Skeletal muscle tissue (tissue), 4 donors: ENCODE results near the gene ARL2. TPM values are rescaled to one million over a fixed set of nuclear protein-coding genes. Genes with fewer than 3 reads are reported as not detected.
"Not testable (repeated sequence)": the region's sequence is repeated elsewhere in the genome, so short reads cannot be mapped to it uniquely, and the experiment has no call there.

Experiments used
- H3K27ac ChIP-seq: one replicate; pipeline ENCODE4 v1.7.0; 2013; ENCODE audit warnings: mild to moderate bottlenecking, low read depth, low read length, inconsistent platforms
- H3K27me3 ChIP-seq, 3 donors: one replicate each; pipeline ENCODE4 v1.7.0; 2013; ENCODE audit warnings: low read length in 3 of 3; ENCODE audit not compliant: control insufficient read depth in 3 of 3, insufficient read depth in 3 of 3
- H3K36me3 ChIP-seq, 3 donors: one replicate each; pipeline ENCODE4 v1.7.0; 2013; ENCODE audit warnings: low read length in 3 of 3; ENCODE audit not compliant: control insufficient read depth in 3 of 3, insufficient read depth in 3 of 3
- H3K4me1 ChIP-seq, 3 donors: one replicate each; pipeline ENCODE4 v1.7.0; 2013; ENCODE audit warnings: low read length in 3 of 3, mild to moderate bottlenecking in 3 of 3; ENCODE audit not compliant: control insufficient read depth in 3 of 3, insufficient read depth in 3 of 3
- H3K4me3 ChIP-seq, 3 donors: one replicate each; pipeline ENCODE4 v1.7.0; 2013; ENCODE audit warnings: low read length in 3 of 3
- H3K9ac ChIP-seq, 3 donors: one replicate each; pipeline ENCODE4 v1.7.0; 2013; ENCODE audit warnings: low read length in 3 of 3, mild to moderate bottlenecking in 3 of 3, moderate library complexity in 2 of 3, low read depth in 1 of 3
- H3K9me3 ChIP-seq, 3 donors: one replicate each; pipeline ENCODE4 v1.7.0; 2013; ENCODE audit warnings: low read length in 3 of 3; ENCODE audit not compliant: control insufficient read depth in 3 of 3
- total RNA-seq: library from RNA; depleted of rRNA; stranded (reverse); fragments of >200 nt; gene quantifications from one replicate; pipeline ENCODE4 v1.2.3, GENCODE V29; 2014
- donor health status: Osteomylitis.

ARL2 gene
- 53.2 TPM for total RNA-seq

DNA sequence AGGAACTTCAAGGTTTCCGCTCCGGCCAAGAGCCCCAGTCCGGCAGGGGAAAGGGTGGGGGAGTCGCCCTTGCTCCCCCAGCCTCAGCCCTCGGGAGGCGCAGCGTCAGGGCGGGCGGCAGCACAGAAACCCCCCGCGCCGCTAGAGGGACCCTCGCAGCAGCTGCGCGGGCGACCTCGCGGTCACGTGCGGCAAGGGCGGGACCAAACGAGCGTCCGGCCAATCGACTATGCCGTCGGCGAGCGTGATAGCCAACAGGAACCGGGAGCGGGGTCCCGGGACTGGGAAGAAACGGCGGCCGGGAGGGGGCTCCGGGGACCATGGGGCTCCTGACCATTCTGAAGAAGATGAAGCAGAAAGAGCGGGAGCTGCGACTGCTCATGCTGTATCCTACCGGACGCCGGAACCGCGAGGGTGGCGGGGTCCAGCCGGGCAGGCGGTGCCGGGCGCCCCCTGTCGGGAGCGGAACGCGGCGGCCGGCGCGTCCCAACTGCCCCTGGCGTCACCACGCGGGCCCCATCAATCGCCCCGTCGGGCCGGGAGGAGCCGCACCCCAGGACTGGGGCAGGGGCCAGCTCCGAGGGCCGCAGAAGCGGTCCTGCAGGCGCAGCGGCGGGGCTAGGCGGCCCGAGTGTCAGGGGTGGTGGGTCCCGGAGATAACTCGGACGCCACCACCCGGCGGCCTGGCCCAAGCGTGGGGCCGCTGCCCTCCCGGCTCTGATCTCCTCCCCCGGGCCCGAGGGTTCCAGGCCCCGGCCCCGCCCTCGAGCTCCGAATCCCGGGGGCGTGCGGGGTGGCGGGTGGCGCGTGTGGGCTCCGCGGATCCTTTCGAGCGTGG, at the start of gene ARL2:
Gene ARL2, plus strand, starts transcription at position 273 of the 838 bp plus-strand sequence. Its CDS starts 48 bp downstream, at position 321.
- Histone ChIP-seq H3K4me1 (peaks cover 13 to 26% (median 13%) of the 10 kb centered on the region in 3 donors), H3K4me3 (peak within 1 kb of the TSS; percentile 87 to 92 (median 92)), H3K27me3 (no peaks in the 10 kb centered on the region), H3K36me3 (peaks cover 7 to 13% (median 11%) of the 10 kb centered on the region in 3 donors), H3K9me3 (no peaks in the 10 kb centered on the region), H3K27ac (peak within 1 kb of the TSS; percentile 98), H3K9ac (peak within 1 kb of the TSS; percentile 88 to 96 (median 94))

DNA sequence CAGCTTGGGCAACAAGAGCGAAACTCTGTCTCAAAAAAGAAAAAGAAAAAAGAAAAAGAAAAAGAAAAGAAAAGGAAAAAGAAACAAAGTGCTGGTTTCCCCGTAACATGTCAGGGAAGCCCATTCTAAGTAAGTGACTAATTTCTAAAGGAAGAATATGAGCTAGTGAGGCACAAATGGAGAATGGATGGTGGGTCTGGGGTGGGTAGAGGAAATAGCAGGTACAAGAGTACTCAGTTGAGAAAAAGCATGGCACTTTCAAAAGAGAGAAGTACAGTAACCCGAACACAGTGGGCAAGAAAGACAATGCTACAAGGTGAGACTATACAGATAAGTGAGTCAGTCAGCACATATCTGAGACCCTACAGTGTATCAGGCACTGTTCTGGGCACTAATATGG, 46.6 kb upstream of the ARL2 start:
- no peaks in the 10 kb centered on the region for H3K36me3 ChIP-seq
- H3K27me3 ChIP-seq, result no peaks in the 10 kb centered on the region
- no peak overlapping the region for H3K9ac ChIP-seq
- no peak overlapping the region for H3K4me3 ChIP-seq
- H3K27ac ChIP-seq, result no peak overlapping the region
- H3K4me1 ChIP-seq, result peaks cover 8 to 10% (median 9%) of the 10 kb centered on the region in 3 donors
- H3K9me3 ChIP-seq, result no peaks in the 10 kb centered on the region

DNA sequence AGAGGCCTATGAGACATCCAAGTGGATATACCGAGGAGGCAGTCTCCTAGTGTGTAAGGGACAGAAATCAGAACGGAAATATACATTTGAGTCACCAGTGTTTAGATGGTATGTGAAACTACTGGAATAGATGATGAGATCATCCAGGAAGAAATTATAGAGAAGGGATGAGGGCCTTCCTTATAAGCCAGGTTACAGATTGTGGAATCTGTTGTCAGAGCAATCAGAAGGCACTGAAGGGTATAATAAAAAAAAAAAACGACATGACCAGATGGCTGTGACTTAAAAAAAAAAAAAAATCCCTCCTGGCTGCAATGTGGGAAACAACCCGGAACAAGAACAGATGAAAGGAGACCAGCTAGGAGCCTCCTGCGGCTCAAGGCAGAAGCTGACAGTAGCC, 44.8 kb upstream of the ARL2 start:
- no peak overlapping the region for H3K4me3 ChIP-seq
- no peak overlapping the region for H3K27ac ChIP-seq
- peaks cover 9 to 10% (median 9%) of the 10 kb centered on the region in 3 donors for H3K4me1 ChIP-seq
- no peaks in the 10 kb centered on the region for H3K27me3 ChIP-seq
- H3K36me3 ChIP-seq, result no peaks in the 10 kb centered on the region
- H3K9me3 ChIP-seq, result no peaks in the 10 kb centered on the region
- no peak overlapping the region for H3K9ac ChIP-seq

DNA sequence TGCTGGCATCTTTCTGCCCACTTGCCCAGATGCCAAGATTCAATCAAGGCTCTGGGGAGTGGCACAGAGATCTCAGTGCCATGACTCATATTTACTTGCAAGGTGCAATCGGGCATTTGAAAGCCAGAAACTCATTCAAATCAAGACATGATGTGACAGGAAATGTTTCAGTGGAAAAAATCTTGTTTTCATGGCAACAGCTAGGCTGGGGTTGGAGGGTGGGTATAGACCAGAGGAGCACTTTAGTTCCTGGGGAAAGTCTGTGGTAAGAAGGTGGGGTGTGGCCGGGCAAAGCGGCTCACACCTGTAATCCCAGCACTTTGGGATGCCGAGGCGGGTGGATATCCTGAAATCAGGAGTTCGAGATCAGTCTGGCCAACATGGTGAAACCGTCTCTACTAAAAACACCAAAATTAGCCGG, 43.2 kb upstream of the ARL2 start:
- no peak overlapping the region for H3K27ac ChIP-seq

GRCh38 chr11:64971421-64972233, 42.3 kb upstream of the ARL2 start, which contains the start of gene MAJIN:
TSS of gene MAJIN (minus strand) at chr11:64972108. CDS start at chr11:64959405, 12,703 bp downstream.
- Histone ChIP-seq H3K9ac (peak within 1 kb of the TSS in 2 of 3 donors; percentile 68 to 71), H3K27me3 (peaks cover 0 to 3% (median 0%) of the 10 kb centered on the region in 3 donors), H3K4me3 (peak within 1 kb of the TSS; percentile 65 to 85 (median 77)), H3K9me3 (no peaks in the 10 kb centered on the region), H3K27ac (no peak within 1 kb of the TSS), H3K4me1 (peaks cover 9 to 10% (median 9%) of the 10 kb centered on the region in 3 donors), H3K36me3 (no peaks in the 10 kb centered on the region)

More for the DNA sequence above, 43.2 kb upstream of the ARL2 start:
- Histone ChIP-seq H3K36me3 (no peaks in the 10 kb centered on the region), H3K9ac (no peak overlapping the region), H3K9me3 (no peaks in the 10 kb centered on the region), H3K4me1 (peaks cover 9 to 10% (median 9%) of the 10 kb centered on the region in 3 donors), H3K27me3 (no peaks in the 10 kb centered on the region), H3K4me3 (no peak overlapping the region)

DNA sequence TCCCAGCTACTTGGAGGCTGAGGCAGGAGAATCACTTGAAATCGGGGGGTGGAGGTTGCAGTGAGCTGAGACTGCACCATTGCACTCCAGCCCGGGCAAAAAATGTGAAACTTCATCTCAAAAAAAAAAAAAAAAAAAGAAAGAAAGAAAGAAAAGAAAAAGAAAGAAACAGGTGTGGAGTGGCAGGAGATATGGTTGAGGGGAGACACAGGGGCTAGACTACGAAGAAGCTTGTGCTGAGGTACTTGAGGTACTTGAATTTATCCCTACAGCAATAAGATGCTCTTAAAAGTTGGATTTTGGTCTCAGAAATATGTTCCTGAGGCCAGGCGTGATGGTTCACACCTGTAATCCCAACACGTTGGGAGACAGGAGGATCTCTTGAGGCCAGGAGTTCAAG, 39.8 kb upstream of the ARL2 start:
- H3K9me3 ChIP-seq, result no peaks in the 10 kb centered on the region
- H3K27ac ChIP-seq, result no peak overlapping the region
- H3K27me3 ChIP-seq, result peaks cover 0 to 4% (median 0%) of the 10 kb centered on the region in 3 donors
- no peak overlapping the region for H3K4me3 ChIP-seq
- no peaks in the 10 kb centered on the region for H3K36me3 ChIP-seq
- no peak overlapping the region for H3K9ac ChIP-seq
- peaks cover 9 to 10% (median 9%) of the 10 kb centered on the region in 3 donors for H3K4me1 ChIP-seq

DNA sequence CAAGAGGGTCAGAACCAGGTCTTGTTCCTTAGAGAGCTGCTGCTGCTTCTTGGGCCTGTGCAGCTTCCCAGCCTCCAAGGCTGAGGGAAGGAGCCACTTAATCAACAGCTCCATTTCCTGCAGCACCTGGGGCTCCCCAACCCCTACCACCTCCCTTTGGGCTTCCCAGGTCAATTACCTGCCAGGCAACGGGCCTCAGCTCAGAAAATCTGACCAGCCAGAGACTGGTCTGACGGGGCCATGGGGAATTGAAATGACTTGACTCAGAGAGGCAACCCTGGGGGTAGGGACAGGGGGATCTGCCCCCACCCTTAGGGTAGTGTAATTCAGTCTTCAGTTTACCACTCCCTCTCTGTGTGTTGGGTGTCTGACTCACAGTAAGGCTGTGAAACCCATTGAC, 37.3 kb upstream of the ARL2 start:
- H3K4me3 ChIP-seq, result no peak overlapping the region
- peaks cover 0 to 4% (median 0%) of the 10 kb centered on the region in 3 donors for H3K27me3 ChIP-seq
- peaks cover 6 to 8% (median 7%) of the 10 kb centered on the region in 3 donors for H3K4me1 ChIP-seq
- H3K9ac ChIP-seq, result no peak overlapping the region
- H3K9me3 ChIP-seq, result no peaks in the 10 kb centered on the region
- H3K27ac ChIP-seq, result no peak overlapping the region
- H3K36me3 ChIP-seq, result no peaks in the 10 kb centered on the region

DNA sequence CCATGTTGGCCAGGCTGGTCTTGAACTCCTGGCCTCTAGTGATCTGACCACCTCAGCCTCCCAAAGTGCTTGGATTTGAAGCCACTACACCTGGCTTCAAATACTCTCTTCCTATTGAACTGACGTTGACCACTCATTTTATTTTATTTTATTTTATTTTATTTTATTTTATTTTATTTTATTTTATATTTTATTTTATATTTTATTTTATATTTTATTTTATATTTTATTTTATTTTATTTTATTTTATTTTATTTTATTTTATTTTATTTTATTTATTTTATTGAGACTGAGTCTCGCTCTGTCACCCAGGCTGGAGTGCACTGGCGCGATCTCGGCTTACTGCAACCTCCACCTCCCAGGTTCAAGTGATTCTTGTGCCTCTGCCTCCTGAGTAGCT, 30.6 kb upstream of the ARL2 start:
- H3K9me3 ChIP-seq, H3K36me3 ChIP-seq, H3K27me3 ChIP-seq, H3K27ac ChIP-seq, H3K4me1 ChIP-seq, H3K9ac ChIP-seq, H3K4me3 ChIP-seq: not testable (repeated sequence)

DNA sequence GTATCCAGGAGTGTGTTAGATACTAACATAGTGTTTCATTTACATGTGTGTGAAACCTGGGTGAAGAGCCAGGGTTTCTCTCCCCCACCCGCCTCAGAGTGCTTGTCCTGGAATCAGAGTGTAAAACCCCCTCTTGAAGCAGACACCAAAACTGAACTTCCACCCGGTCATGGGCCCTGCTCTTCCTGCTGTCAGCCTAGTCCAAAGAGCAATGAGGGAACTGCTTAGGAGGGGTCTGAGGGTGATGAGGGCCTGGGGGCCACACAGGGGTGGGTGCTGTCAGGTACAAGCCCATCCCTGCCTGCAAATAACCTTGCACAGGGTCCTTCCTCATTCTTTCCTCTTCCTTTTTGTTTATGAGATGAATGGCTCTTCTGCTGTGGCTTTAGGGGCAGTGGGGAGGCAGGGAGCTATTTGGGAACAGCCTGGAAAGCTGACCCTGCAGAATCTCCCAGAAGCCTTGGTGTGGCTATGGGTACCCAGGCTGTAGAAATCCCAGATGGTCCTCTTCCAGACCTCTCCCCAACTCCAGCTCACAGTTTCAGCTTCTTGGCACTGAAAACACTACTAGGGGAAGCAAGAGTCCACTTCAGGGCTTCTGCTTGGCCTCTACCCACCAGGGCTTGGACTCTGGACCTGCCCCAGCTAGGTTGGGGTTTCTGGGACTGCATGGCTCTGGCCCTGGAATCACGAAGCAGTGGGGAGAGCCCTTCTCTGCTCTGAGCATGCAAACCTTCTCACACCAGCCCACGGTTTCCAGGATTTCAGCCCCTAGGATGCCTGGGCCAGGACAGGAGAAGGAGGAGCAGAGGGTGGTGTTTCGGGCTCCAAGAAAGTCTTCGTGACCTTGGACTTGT, 25.7 kb upstream of the ARL2 start:
- Histone ChIP-seq H3K27me3 (no peaks in the 10 kb centered on the region), H3K4me3 (no peak overlapping the region), H3K4me1 (peaks cover 14 to 21% (median 15%) of the 10 kb centered on the region in 3 donors), H3K9me3 (no peaks in the 10 kb centered on the region), H3K9ac (no peak overlapping the region), H3K36me3 (no peaks in the 10 kb centered on the region), H3K27ac (no peak overlapping the region)
